NCI-H748 treated with DMSO at 0.1 percent for 48 hours (cell line): ENCODE measurements around the gene PEX6.
"Not testable (repeated sequence)": the region's sequence is repeated elsewhere in the genome, so short reads cannot be mapped to it uniquely, and the experiment has no call there.

ENCODE experiments used
- DNase-seq: peaks from one replicate; lab custom pipeline; 2025; lab: John Stamatoyannopoulos, UW

PEX6 gene

DNA sequence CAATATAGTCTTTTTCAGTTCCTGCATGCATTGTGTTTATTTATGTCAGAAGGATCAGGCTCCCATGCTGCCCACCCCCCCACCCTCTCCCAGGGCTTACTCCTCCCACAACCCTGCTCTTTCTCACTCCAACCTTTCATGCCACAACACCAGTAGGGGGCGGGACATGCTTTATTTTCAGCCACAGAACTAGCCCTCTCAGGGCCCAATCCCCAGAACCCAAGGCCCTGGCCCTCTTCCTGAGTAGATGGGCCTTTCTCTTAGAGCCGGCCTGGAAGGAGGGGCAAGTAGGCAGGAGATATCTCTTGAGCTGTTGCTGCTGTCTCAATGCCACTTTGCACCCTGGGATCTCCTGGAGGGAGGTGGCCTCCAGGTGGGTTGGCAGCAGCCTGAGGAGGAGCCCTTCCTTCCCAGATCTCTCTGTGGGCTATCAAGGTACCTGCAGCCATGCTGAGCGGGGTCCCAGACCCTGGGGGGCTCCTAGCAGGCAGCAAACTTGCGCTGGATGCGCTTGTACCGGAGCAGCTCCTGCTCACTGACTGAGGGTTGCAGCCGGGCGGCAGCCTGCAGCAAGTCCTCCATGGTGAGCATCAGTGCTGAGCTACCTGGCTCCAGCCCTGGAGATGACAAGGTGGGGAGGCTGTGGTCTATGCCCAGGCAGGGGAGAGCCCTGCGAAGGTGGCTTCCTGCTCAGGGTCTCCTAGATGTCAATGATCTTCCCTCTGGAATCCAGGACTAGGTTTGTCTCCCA, 15.0 kb downstream of the PEX6 start:
- no peak for DNase-seq

DNA sequence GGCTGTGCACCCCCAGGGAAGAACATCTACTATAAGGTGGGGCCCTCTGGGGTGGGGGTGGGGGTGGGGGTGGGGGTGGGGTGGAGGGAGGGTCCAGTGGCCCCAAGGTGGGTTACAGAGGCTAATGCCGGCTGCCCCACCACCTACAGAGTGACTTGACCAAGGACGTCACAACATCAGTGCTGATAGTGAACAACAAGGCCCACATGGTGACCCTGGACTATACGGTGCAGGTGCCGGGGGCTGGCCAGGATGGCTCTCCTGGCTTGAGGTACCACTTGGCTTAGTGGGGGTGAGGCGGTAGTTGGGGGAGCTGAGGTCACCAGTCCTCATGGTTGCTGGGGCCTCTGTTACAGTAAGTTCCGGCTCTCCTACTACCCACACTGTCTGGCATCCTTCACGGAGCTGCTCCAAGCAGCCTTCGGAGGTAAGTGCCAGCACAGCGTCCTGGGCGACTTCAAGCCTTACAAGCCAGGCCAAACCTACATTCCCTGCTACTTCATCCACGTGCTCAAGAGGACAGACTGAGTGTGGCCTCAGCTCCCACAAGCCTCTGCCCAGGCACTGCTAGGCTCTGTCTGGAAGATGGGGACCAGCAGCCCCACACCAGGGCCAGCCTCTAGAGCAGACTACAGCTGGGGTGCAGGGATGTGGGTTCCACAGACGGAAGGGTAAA, 15.7 kb downstream of the PEX6 start:
- DNase-seq: no peak

DNA sequence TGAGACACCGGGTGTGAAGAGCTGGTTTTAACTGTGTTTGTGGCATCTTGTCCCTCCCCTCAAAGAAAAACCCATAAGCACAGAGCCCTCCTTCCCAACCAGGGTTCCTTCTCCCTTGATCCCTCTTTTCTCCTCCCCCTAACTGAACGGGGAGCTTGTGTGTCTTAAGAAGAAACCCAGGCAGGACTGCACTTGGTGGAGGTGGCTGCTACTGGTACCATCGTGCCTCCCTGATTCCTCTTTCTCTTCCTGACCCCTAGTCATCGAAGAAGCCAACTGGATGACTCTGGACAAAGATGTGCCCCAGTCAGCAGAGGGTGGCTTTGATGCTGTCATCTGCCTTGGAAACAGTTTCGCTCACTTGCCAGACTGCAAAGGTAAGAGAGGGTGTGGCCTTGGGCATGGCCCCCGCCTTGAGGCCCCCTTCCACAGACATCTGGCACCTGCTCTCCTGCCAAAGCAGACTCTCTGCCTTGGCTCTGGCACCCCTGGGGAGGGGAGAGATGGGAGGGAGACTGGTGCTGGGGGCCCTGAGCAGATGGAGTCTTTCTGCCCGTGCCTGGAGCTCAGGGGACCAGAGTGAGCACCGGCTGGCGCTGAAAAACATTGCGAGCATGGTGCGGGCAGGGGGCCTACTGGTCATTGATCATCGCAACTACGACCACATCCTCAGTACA, 16.3 kb downstream of the PEX6 start:
- no peak for DNase-seq

DNA sequence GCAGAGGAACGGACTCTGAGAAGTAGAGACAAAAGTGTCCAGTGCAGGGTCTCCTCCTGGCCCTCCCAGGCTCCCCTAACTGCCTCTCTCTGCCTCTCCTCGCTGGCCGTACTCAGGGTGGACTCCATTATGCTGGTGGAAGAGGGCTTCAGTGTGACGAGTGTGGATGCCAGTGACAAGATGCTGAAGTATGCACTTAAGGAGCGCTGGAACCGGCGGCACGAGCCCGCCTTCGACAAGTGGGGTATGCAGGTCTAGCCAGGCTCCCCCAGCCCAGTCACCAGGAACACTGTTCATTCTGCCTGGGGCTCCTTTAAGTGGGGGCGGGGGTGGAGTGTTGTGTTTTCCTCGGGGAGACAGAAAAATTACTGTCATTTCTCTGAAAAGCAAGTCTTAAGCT, 16.9 kb downstream of the PEX6 start:
- DNase-seq: no peak

DNA sequence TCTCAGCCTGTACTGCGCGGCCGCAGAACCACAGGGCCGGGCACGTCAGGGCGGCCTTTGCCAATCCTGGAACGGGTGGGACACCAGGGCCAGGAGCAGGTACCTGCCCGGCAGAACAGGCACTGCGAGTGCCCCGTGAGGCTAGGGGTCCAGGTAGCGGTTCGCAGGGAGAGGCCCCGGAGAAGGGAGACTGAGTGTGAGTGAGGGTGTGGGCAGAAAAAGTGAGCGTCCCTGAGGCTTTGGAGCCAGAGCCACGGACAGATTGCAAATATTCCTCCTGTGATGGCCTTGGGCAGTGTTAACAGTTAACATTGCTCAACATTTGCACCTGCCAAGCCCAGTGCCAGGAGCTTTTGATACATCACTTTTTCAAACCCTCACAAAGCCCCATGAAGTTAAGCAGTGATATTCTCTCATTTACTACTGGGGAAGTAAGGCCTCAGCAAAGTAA, 17.9 kb downstream of the PEX6 start:
- DNase-seq: no peak

DNA sequence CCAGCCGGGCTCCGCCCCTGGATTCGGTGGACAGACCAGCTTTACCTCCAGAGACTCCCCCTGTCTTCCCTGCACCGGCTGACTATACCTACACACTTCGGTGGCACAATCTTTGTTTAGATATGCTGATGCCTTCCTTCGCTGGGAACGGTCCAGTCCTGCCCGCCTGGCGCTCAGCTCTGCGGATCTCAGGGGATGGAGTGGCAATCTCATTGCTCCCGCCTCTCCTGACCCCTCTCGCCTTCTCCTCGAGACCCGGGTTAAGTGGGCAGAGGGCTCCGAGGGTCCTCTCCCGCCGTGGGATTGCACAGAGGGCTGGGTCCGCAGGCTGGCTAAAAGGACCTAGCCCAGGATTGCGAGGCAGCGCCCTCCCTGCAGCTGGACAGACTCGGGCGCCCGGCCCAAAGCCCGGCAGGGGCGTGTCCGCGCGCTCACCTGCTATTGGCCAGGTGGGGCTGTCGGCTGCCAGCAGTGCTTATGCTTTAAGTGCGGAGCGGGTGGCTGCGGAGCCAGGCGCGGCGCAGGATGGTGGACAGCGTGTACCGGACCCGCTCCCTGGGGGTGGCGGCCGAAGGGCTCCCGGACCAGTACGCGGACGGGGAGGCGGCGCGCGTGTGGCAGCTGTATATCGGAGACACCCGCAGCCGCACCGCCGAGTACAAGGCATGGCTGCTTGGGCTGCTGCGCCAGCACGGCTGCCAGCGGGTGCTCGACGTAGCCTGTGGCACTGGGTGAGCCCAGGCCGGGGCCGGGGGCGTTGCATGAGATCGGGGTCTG, 18.6 kb downstream of the PEX6 start, which contains the start of gene GNMT:
Gene GNMT, plus strand, starts transcription at position 512 of the 777 bp plus-strand sequence. Its CDS starts 14 bp downstream, at position 526.
- peak; percentile 57 for DNase-seq

DNA sequence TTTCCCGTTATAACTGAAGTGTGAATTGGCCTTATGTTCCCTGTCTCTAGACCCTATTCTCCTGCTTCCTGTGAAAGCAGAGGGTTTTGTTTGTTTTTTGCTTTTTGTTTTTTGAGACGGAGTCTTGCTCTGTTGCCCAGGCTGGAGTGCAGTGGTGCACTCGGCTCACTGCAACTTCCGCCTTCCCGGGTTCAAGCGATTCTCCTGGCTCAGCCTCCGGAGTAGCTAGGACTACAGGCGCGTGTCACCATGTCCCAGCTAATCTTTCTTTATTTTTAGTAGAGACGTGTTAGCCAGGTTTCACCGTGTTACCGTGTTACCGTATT, 19.1 kb downstream of the PEX6 start:
- no peak for DNase-seq

DNA sequence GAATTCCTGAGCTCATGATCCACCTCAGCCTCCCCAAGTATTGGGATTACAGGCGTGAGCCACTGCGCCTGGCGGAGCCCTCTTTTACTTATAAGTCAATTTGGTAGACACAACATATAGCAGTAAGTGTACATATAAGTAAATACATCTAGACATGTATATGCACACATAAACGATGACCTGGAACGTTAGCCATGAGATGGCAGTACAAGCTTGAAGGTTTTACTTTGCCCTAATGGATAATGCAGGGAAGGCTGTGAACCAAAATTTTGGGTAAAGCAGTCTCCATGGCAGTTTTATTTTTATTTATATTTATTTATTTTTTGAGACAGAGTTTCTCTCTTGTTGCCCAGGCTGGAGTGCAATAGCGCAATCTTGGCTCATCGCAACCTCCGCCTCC, 20.9 kb downstream of the PEX6 start:
- DNase-seq: no peak

DNA sequence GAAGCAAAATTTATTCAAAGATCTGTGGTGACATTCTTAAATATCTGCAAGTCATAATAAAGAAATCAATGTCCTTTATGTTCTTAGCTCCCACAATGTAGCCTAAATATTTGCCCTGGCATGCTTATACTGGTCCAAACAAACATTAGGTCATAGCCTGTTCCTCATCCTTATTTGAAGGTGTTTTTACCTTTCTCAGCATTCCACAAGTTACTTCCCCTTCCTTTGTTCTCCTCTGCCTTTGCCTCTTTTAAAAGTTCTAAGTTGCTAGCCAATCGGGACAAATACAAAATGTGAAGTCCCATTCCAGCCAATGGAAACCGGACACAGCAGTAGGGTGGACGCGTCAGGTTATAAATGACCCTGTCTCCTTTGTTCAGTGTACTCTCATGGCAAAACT, 24.6 kb downstream of the PEX6 start:
- not testable (repeated sequence) for DNase-seq

DNA sequence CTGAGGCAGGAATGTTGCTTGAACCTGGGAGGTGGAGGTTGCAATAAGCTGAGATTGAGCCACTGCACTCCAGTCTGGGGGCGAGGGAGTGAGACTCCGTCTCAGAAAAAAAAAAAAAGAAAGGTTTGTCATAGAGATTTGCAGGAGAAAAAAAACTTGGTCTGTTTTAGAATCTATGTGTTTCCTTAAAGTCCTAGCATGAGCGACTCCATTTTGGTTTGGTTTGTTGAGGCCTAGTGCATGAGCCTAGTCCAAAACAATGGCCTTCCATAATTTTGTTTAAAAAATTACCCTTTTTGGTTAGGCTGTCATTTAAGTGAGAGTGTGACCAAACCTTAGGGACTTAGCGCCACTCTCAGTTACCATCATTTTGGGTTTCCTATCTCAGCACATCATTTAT, 26.6 kb downstream of the PEX6 start:
- DNase-seq: no peak

DNA sequence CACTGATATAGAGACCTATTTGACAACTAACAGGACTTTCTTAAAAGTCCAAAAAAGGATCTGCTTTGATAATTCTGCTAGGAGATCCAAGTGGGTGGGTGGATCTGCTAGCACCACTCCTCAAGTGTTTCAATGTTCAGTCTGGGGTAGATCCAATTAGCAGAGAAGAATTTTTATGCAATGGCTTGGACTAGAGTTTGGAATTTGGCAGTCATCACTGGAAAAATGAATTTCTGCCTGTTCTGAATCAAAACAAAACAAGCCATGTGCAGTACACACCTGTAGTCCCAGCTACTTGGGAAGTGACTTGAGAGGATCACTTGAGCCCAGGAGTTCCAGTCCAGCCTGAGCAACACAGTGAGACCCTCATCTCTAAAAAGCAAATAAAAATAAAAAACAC, 31.0 kb downstream of the PEX6 start:
- DNase-seq: no peak

DNA sequence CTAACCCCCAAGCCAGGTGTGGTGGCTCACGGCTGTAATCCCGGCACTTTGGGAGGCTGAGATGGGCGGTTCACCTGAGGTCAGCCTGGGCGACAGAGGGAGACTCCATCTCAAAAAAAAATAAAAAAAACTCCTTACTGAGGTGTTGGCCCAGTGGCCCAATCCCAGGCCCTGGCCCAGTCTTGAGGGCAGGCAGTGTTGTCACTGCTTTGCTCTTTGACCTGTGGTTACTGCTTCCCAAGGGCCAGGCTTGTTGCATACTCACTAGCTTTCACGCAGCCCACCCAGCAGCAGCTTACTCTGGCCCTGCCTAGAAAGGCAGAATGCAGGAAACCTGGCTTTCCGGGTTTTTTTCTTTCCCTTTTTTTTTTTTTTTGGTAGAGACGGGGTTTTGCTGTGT, 36.5 kb downstream of the PEX6 start:
- no peak for DNase-seq

DNA sequence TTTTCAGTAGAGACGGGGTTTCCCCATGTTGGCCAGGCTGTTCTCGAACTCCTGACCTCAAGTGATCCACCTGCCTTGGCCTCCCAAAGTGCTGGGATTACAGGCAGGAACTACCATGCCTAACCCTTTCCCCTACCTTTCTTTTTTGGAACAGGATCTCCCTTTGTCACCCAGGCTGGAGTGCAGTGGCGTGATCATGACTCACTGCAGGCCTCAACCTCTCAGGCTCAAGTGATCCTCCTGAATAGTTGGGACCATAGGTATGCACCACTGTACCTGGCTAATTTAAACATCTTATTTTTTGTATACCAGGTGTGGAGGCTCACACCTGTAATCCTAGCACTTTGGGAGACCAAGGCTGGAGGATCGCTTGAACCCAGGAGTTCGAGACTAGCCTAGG, 37.6 kb downstream of the PEX6 start:
- DNase-seq: not testable (repeated sequence)

DNA sequence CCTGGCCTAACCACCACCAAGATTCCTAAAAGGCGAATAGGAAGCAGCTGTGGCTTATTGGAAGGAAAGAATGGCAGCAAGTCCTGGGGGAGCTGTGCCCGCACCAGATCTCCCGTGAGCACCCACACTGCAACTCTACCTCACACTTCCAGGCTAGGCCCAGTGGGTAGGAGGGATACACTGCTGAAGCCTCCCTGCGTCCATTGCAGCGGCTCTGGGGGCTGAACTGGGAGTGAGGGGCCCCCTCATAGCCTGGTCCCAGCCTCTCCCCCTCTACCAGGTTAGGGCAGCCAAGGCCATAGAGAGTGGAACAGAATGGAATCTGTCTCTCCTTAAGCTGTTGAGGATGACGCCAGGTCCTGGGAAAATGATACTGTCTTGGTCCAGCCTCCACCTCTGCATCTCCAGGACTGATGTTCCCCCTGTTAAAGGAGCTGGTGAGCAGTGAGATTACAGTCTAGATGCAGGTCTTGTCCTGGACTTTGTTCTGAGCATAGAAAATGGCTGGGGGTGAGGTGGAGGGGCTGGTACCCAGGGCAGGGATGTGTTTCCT, 38.4 kb downstream of the PEX6 start:
- DNase-seq: no peak

DNA sequence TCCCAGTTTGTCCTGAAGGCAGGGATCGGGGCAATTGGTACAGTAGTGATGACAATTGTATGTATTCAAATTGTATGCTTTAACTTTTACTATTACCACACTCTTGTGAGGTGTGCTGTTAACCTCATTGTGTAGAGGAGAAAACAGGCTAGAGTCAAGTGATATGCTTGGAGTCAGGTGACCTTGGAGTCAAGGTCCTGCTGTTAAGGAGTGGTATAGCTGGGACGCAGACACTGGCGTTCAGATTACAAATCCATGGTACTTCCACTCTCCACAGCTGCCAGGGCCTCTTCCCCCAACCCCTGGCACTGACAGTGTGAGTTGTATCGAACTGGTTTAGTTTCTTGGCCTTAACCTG, 39.2 kb downstream of the PEX6 start:
- DNase-seq: no peak

DNA sequence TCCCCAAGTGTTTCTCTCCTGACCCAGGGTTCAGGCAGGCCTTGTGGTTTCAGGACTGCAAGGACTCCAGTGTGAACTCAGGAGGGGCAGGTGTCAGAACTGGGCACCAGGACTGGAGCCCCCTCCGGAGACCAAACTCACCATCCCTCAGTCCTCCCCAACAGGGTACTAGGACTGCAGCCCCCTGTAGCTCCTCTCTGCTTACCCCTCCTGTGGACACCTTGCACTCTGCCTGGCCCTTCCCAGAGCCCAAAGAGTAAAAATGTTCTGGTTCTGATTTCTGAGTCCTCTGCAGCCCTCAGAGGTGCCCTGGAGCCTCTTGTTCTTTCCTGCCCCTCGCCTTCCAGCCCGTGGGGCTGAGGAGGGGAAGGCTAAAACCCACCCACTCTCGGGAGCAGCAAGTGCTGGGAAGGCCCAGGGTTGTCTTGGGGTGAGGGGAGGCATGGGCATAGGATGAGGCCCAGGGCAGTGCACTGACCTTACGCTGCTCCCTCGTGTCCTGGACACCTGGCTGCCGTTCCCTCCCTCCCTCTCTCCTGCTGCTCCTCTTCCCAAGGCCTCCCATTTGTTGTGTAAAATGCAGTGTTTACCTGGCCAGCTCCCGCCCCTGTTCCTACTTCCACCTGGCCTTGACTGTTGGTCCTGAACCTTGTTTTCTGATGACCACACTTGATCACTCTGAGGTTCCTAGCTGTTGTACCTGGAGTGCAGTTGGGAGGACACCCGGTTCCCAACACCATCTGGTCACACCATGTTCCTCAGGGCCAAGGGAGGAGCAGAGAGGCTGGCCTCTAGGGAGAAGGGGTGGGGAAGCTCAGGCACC, 39.8 kb downstream of the PEX6 start:
- no peak for DNase-seq

DNA sequence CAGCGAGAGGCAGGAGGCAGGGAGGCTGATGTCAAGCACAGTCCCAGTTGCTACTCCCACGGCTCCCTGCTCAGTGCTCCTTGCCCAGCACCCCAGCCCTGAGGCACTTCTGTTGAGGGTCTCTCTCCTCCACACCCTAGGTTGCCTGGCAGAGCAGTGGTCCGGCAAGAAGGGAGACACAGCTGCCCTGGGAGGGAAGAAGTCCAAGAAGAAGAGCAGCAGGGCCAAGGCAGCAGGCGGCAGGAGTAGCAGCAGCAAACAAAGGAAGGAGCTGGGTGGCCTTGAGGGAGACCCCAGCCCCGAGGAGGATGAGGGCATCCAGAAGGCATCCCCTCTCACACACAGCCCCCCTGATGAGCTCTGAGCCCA, 40.6 kb downstream of the PEX6 start:
- DNase-seq: no peak

DNA sequence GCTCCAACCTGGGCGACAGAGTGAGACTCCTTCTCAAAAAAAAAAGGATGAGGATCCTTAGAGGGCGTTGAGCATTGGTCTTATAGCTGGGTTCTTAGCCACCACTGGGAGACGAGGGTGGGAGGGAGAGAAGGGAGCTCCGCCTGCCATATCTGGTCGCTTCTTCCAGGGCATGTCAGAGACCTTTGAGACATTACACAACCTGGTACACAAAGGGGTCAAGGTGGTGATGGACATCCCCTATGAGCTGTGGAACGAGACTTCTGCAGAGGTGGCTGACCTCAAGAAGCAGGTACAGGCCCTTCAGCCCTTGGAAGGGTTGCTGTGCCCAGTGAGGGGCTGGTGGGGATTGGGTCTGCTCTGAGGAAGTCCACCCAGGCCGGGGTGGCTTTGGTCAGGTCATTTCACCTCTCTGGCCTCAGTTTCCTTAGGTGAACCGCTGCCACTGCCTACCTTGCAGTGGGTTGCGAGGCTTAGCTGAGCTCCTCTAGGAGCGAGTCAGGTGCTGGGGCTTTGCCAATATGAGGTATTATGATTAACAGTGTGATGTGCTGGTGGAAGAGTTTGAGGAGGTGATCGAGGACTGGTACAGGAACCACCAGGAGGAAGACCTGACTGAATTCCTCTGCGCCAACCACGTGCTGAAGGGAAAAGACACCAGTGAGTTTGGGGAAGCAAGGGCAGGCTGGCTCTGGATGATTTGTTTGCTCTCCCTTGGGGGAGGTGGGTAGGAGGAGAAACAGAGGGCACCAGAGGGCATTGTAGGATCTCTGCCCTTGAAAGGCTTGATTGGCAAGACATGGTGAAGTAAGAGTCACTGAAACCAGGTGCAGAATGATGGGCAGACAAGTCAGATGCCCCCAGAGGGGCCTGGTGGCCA, 41.2 kb downstream of the PEX6 start:
- DNase-seq: no peak

DNA sequence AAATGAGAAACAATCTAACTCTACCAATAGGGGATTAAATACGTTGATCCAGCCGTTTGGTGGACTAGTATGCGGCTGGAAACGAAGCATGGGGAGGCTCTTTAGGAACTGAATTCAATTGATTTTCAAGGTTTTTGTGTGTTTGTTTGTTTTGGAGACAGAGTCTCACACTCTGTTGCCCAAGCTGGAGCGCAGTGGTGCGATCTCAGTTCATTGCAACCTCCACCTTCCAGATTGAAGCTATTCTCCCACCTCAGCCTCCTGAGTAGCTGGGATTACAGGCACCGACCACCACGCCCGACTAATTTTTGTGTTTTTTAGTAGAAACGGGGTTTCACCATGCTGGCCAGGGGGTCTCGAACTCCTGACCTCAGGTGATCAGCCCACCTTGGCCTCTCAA, 42.6 kb downstream of the PEX6 start:
- DNase-seq: no peak

DNA sequence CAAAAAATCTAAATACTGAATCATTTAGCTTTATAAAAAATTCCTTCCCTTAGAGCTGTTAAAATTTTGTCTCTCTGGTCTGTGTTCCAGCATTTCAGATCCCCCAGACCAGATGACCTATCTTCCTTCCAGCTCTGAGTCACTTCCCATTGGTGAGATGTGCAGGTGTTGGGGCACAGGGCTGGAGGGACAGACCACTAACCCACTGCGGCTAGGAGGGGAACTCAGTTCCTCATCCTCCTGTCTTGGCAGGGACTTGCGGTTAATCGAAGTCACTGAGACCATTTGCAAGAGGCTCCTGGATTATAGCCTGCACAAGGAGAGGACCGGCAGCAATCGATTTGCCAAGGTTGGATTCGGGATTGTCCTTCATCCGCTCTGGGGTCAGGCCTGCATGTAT, 43.7 kb downstream of the PEX6 start:
- no peak for DNase-seq
